K562 (cell line): ENCODE measurements around the gene SLC2A4RG. TPM values are rescaled to one million over a fixed set of nuclear protein-coding genes. Genes with fewer than 3 reads are reported as not detected.

ENCODE experiments used
- ATAC-seq: fragments of 200-7000 bp; cut with Tn5 transposase; 3 replicates; pipeline ENCODE4 v1.9.1; 2020; ENCODE audit warnings: moderate library complexity
- BruUV-seq: library from RNA; stranded (reverse); fragments of 400-500 nt; replicated peaks from 2 replicates; lab custom pipeline; 2021; lab: Mats Ljungman, UMichigan
- CTCF ChIA-PET: fragments of 300-600 bp; formaldehyde crosslinking; extraction: SDS; loops from one replicate; lab custom pipeline; 2021; ENCODE audit warnings: low intra/inter-chr PET ratio; lab: Yijun Ruan, JAX
- POLR2A ChIA-PET: fragments of 300-600, 350-650 bp; sonication (Branson Sonifier 250); formaldehyde crosslinking; extraction: SDS; loops from one replicate; lab custom pipeline; 2021; ENCODE audit warnings: antibody characterized with exemption, inconsistent platforms; lab: Yijun Ruan, JAX
- DNase-seq, 4 experiments: peaks; one replicate each; pipeline versions ENCODE4 v3.0.0 to v3.0.0-alpha.2; 2011 to 2018; ENCODE audit warnings: low spot score in 3 of 4, mixed read lengths in 3 of 4; ENCODE audit errors: extremely low read depth in 1 of 4
- FAIRE-seq: peaks from 2 replicates; lab custom pipeline; 2011; peaks lifted over from hg19 to GRCh38; lab: Jason Lieb, UNC
- H2AFZ ChIP-seq: 2 replicates; pipeline ENCODE4 v1.6.0; 2011; ENCODE audit warnings: low read depth, low read length, control low read depth, inconsistent platforms
- H3K27ac ChIP-seq: fragments of 200-600 bp; 3 replicates; pipeline ENCODE4 v1.8.0; 2011; ENCODE audit warnings: low read depth, mild to moderate bottlenecking, control low read depth, inconsistent platforms, low read length, moderate library complexity, mixed read lengths; ENCODE audit errors: extremely low read depth
- H3K27me3 ChIP-seq, 2 experiments: fragments of 300-600 bp in 1 of 2; 2 replicates in 1 of 2; 3 replicates in 1 of 2; pipeline versions ENCODE4 v1.6.0 to v1.8.0; 2011; ENCODE audit warnings: inconsistent platforms in 2 of 2, low read length in 2 of 2, mild to moderate bottlenecking in 1 of 2, mixed read lengths in 1 of 2, moderate library complexity in 1 of 2; ENCODE audit not compliant: control insufficient read depth in 2 of 2, insufficient read depth in 2 of 2
- H3K36me3 ChIP-seq: fragments of 300-600 bp; 3 replicates; pipeline ENCODE4 v1.8.0; 2011; ENCODE audit warnings: mild to moderate bottlenecking, low read length, inconsistent platforms; ENCODE audit not compliant: control insufficient read depth, insufficient read depth
- H3K4me1 ChIP-seq, 2 experiments: fragments of 200-600 bp in 1 of 2; replicated peaks in 1 of 2; 2 replicates in 1 of 2; 3 replicates in 1 of 2; pipeline versions ENCODE4 v1.5.1 to v1.8.0; 2011; ENCODE audit warnings: inconsistent platforms in 2 of 2, low read length in 2 of 2, mild to moderate bottlenecking in 1 of 2, mixed read lengths in 1 of 2, moderate library complexity in 1 of 2; ENCODE audit not compliant: control insufficient read depth in 2 of 2, insufficient read depth in 2 of 2
- H3K4me2 ChIP-seq: 2 replicates; pipeline ENCODE4 v1.6.1; 2011; ENCODE audit warnings: low read length, control low read depth, inconsistent platforms, mixed read lengths; ENCODE audit not compliant: insufficient read depth
- H3K4me3 ChIP-seq: fragments of 200-600 bp; sonication (generic), shearing (Covaris generic); 2 replicates; pipeline ENCODE4 v1.5.1; 2016; ENCODE audit warnings: control low read depth, inconsistent platforms
- H3K79me2 ChIP-seq: fragments of 200-600 bp; 3 replicates; pipeline ENCODE4 v1.8.0; 2011; ENCODE audit warnings: low read length, inconsistent platforms; ENCODE audit not compliant: control insufficient read depth, insufficient read depth
- H3K9ac ChIP-seq, 2 experiments: 2 replicates each; pipeline versions ENCODE4 v1.6.0 to v1.6.1; 2011; ENCODE audit warnings: low read depth in 2 of 2, low read length in 2 of 2, control low read depth in 1 of 2, inconsistent platforms in 1 of 2, mild to moderate bottlenecking in 1 of 2, mixed read lengths in 1 of 2; ENCODE audit not compliant: insufficient read depth in 1 of 2
- H3K9me1 ChIP-seq: one replicate; pipeline ENCODE4 v1.6.0; 2011; ENCODE audit warnings: inconsistent platforms, mild to moderate bottlenecking, low read length, moderate library complexity; ENCODE audit not compliant: control insufficient read depth, insufficient read depth
- H3K9me3 ChIP-seq: replicated peaks from 2 replicates; pipeline ENCODE4 v1.5.1; 2011; ENCODE audit warnings: low read depth, low read length, inconsistent platforms; ENCODE audit not compliant: control insufficient read depth, insufficient read depth
- H4K20me1 ChIP-seq: replicated peaks from 2 replicates; pipeline ENCODE4 v1.6.1; 2011; ENCODE audit warnings: low read length, inconsistent platforms, mixed read lengths; ENCODE audit not compliant: control insufficient read depth, insufficient read depth
- KAT2B ChIP-seq: IDR thresholded peaks from one replicate; pipeline ENCODE4 v1.6.1; 2012; ENCODE audit warnings: low read depth, mild to moderate bottlenecking, control low read depth, inconsistent platforms, low read length, moderate library complexity
- MTA1 ChIP-seq: fragments of 450-650 bp; IDR thresholded peaks from 2 replicates; pipeline ENCODE4 v1.6.1; 2017; ENCODE audit warnings: borderline replicate concordance
- POLR2AphosphoS2 ChIP-seq: IDR thresholded peaks from 2 replicates; pipeline ENCODE4 v1.6.1; 2012; ENCODE audit warnings: low read length, improper control_type of control experiment
- SFPQ ChIP-seq: fragments of 200-400 bp; formaldehyde crosslinking; IDR thresholded peaks from 2 replicates; pipeline ENCODE4 v1.6.1; 2017; ENCODE audit warnings: mild to moderate bottlenecking, low read depth, low read length, moderate library complexity
- STAG1 ChIP-seq: sonication (generic); formaldehyde crosslinking; IDR thresholded peaks from 2 replicates; pipeline ENCODE4 v1.5.0; 2020; ENCODE audit warnings: missing genetic modification reagents, borderline replicate concordance
- ZNF57 ChIP-seq: fragments of 450-650 bp; formaldehyde crosslinking; IDR thresholded peaks from 2 replicates; pipeline ENCODE4 v1.4.0; 2020; ENCODE audit warnings: mild to moderate bottlenecking, moderate library complexity
- WGBS: fragments of 100-300 bp; shearing (Covaris generic); methylation state at CpG from one replicate; pipeline ENCODE4 v1.1.6; 2016; ENCODE audit warnings: low coverage, mixed read lengths; ENCODE audit not compliant: insufficient coverage; ENCODE audit errors: missing lambda C conversion rate; 5-methylcytosine and 5-hydroxymethylcytosine counted together
- in situ Hi-C: fragments of 300-500 bp; cut with MboI; formaldehyde crosslinking; loops from 4 replicates; pipeline ENCODE4 v1.15.0; 2018; ENCODE audit warnings: inconsistent platforms, mixed read lengths
- intact Hi-C: fragments of 100-400 bp; cut with micrococcal nuclease; formaldehyde crosslinking; loops from 2 replicates; pipeline ENCODE4 v1.14.2; 2022
- polyA plus RNA-seq, 8 experiments: library from polyadenylated mRNA; depleted of rRNA in 4 of 8; stranded (reverse) in 5 of 8; unstranded in 3 of 8; fragments of >200 nt; fragmentation: Nextera tagmentation in 2 of 8; fragmentation: Illumina TruSeq in 1 of 8; extraction: Ambion mirVana in 2 of 8; extraction: Trizol in 1 of 8; gene quantifications; 2 replicates each; pipeline versions ENCODE4 v1.2.1 to v1.2.3, GENCODE V29; 2011 to 2014; ENCODE audit warnings: inconsistent platforms in 1 of 8, missing spikeins in 1 of 8
- total RNA-seq, 7 experiments: library from RNA; depleted of rRNA in 6 of 7; stranded (reverse); fragments of >200 nt in 6 of 7; fragmentation: Illumina TruSeq in 2 of 7; extraction: Trizol in 2 of 7; gene quantifications; 2 replicates each; pipeline versions ENCODE4 v1.2.1 to v1.2.3, GENCODE V29; 2011 to 2021; ENCODE audit warnings: low replicate concordance in 1 of 7

Gene SLC2A4RG
- total and polyA plus RNA-seq, 9 of the 15 experiments (the other 6 are each of a cell fraction or from before 2014, with no cell fraction given): 0.34 to 97.3 (median 26.5) TPM

- Histone ChIP-seq H4K20me1 (no peaks in the 10 kb centered on the region), H3K9me1 (no peaks in the 10 kb centered on the region), H3K4me3 (no peak overlapping the region), H3K4me1 (peaks cover 5 to 25% of the 10 kb centered on the region in 2 experiments; a peak in 4 of 5 replicates), H3K4me2 (no peak overlapping the region), H3K27ac (no peak overlapping the region), H2AFZ (no peak overlapping the region), H3K9ac (no peak overlapping the region; a peak in 1 of 4 replicates), H3K79me2 (no peaks in the 10 kb centered on the region), H3K36me3 (no peaks in the 10 kb centered on the region), H3K9me3 (no peaks in the 10 kb centered on the region), H3K27me3 (no peaks in the 10 kb centered on the region)
- DNase-seq (no peak), ATAC-seq (no peak), FAIRE-seq (no peak)
- no TSS peak for BruUV-seq
- intact Hi-C loops (loop anchor here (10.0 kb wide), 2 partner anchors 76 to 194 kb away; partner anchors contain the start of genes ARFRP1, SAMD10 and ZGPAT), in situ Hi-C loops (no loop called here)
- CTCF ChIA-PET: interaction anchor here (0.6 kb wide), 1 partner anchor 58 kb away, joined by 4 read pairs; no protein-coding TSS in a partner anchor
- POLR2A ChIA-PET: no interaction called here
- 61% methylated on average over 13 of the region's 14 CpGs for WGBS
- TF ChIP-seq POLR2AphosphoS2 (no peak), MTA1 (no peak), SFPQ (no peak), ZNF57 (CRISPR knock-in tag) (no peak), STAG1 (no peak), KAT2B (no peak)
Observed at GRCh38 chr20:63781181-63781580, 41.6 kb downstream of the SLC2A4RG start.
